Thyroid gland (tissue), 4 donors: Measurements from ENCODE around the gene FTL. TPM values are rescaled to one million over a fixed set of nuclear protein-coding genes. Genes with fewer than 3 reads are reported as not detected.

Experiments
- DNase-seq, 2 donors: peaks; one replicate each; pipeline ENCODE4 v3.0.0-alpha.2; 2019
- H3K27ac ChIP-seq, 3 donors: fragments of 200-600 bp; sonication (generic); 1 replicate in 2 of 3; 2 replicates in 1 of 3; pipeline ENCODE4 v1.5.1; 2016 to 2019; ENCODE audit warnings: mild to moderate bottlenecking in 1 of 3, moderate library complexity in 1 of 3
- H3K27me3 ChIP-seq: fragments of 200-600 bp; sonication (generic); one replicate; pipeline ENCODE4 v1.5.1; 2019
- H3K36me3 ChIP-seq, 2 donors: fragments of 200-600 bp; sonication (generic); one replicate each; pipeline ENCODE4 v1.5.1; 2016 to 2019
- H3K4me1 ChIP-seq, 2 donors: fragments of 200-600 bp; sonication (generic); one replicate each; pipeline ENCODE4 v1.5.1; 2017 to 2019
- H3K4me3 ChIP-seq, 3 donors: fragments of 200-600 bp; sonication (generic); replicated peaks in 1 of 3; 1 replicate in 2 of 3; 2 replicates in 1 of 3; pipeline ENCODE4 v1.5.1; 2016; ENCODE audit warnings: mild to moderate bottlenecking in 1 of 3
- H3K9me3 ChIP-seq: fragments of 200-600 bp; sonication (generic); one replicate; pipeline ENCODE4 v1.5.1; 2017
- POLR2A ChIP-seq, 2 donors: fragments of 450-650 bp; IDR thresholded peaks; one replicate each; pipeline ENCODE4 v1.6.1; 2017; ENCODE audit warnings: antibody characterized with exemption in 2 of 2, mild to moderate bottlenecking in 2 of 2, moderate library complexity in 1 of 2
- WGBS, 2 donors: methylation state at CpG; one replicate each; pipeline ENCODE4 v1.1.5; 2017; 5-methylcytosine and 5-hydroxymethylcytosine counted together
- intact Hi-C: fragments of 100-400 bp; cut with DNase I; formaldehyde crosslinking; loops from one replicate; pipeline ENCODE4 v1.15.1; 2023
- total RNA-seq, 4 donors: library from RNA; depleted of rRNA; stranded (reverse); fragments of >200 nt; gene quantifications; one replicate each; pipeline ENCODE4 v1.2.3, GENCODE V29; 2016
- TF ChIP-seq, protein P1 (sequence below), 6 experiments: fragments of 200-600 bp in 3 of 6; fragments of 450-650 bp in 3 of 6; sonication (generic) in 3 of 6; IDR thresholded peaks; one replicate each; pipeline ENCODE4 v1.5.1; 2016 to 2019; ENCODE audit warnings: antibody characterized with exemption in 6 of 6, mild to moderate bottlenecking in 2 of 6, inconsistent platforms in 1 of 6, moderate library complexity in 1 of 6

Gene FTL
- total RNA-seq, 4 donors from 2014 or later = 5,748 to 12,335 (median 7,175) TPM

DNA sequence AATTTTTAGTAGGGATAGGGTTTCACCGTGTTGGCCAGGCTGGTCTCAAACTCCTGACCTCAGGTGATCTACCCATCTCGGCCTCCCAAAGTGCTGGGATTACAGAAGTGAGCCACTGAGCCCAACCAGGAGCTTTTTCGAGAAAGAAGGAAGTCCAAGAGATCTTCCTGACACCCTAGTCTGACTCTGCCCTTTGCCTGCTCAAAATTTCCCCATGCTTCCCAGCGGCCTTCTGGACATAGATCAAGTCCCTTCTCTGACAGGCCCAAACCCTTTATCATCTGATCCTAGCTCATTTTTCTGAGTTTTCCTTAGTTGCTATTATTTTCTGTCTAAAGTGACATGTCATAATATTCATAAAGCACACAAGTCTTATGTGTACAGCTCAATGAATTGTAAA is 12.0 kb upstream of the FTL start:
- Histone ChIP-seq H3K27me3 (no peaks in the 10 kb centered on the region), H3K9me3 (no peaks in the 10 kb centered on the region), H3K4me1 (peaks cover 8 to 14% of the 10 kb centered on the region in 2 donors), H3K4me3 (no peak overlapping the region), H3K27ac (no peak overlapping the region), H3K36me3 (no peaks in the 10 kb centered on the region)
- TF ChIP-seq POLR2A (IDR thresholded peaks at IDR 0.05) = no peak
- TF ChIP-seq, protein P1, sequence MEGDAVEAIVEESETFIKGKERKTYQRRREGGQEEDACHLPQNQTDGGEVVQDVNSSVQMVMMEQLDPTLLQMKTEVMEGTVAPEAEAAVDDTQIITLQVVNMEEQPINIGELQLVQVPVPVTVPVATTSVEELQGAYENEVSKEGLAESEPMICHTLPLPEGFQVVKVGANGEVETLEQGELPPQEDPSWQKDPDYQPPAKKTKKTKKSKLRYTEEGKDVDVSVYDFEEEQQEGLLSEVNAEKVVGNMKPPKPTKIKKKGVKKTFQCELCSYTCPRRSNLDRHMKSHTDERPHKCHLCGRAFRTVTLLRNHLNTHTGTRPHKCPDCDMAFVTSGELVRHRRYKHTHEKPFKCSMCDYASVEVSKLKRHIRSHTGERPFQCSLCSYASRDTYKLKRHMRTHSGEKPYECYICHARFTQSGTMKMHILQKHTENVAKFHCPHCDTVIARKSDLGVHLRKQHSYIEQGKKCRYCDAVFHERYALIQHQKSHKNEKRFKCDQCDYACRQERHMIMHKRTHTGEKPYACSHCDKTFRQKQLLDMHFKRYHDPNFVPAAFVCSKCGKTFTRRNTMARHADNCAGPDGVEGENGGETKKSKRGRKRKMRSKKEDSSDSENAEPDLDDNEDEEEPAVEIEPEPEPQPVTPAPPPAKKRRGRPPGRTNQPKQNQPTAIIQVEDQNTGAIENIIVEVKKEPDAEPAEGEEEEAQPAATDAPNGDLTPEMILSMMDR (IDR thresholded peaks at IDR 0.05) = no peak
- intact Hi-C loops = loop anchor here (10.0 kb wide), 1 partner anchor 48 kb away; the partner anchor contains the start of gene NUCB1
- no peak for DNase-seq
- WGBS, 2 donors = 86 to 89% methylated on average over 4 of the region's 4 CpGs

DNA sequence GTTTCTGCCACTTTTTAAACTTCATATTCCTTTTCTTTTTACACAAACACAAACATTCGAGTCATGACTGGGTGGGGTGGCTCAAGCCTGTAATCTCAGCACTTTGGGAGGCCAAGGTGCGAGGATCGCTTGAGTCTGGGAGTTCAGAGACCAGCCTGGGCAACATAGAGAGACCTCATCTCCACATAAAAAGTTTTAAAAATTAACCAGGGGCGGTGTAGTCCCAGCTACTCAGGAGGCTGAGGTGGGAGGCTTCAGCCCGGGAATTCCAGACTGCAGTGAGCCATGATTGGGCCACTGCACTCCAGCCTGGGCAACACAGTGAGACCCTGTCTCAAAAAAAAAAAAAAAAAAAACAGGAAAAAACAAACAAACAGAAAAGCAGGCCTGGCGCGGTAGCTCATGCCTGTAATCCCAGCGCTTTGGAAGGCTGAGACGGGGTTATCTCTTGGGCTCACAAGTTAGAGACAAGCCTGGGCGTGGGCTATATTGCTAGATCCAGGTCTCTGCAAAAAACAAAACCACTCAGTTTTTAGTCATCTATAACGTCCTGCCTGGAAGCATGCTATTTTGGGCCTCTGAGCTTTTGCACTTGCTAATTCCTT is 11.0 kb upstream of the FTL start:
- Histone ChIP-seq H3K36me3 (no peaks in the 10 kb centered on the region), H3K27me3 (no peaks in the 10 kb centered on the region), H3K4me1 (peaks cover 8 to 14% of the 10 kb centered on the region in 2 donors), H3K4me3 (peak overlapping the region in 2 of 3 donors; percentile 7 to 82), H3K27ac (peak overlapping the region; percentile 57 to 86 (median 63)), H3K9me3 (no peaks in the 10 kb centered on the region)
- TF ChIP-seq POLR2A (IDR thresholded peaks at IDR 0.05) = no peak
- TF ChIP-seq, protein P1 (IDR thresholded peaks at IDR 0.05) = no peak
- 58% methylated on average over 11 of the region's 11 CpGs for WGBS, 2 donors
- intact Hi-C loops = loop anchor here (10.0 kb wide), 1 partner anchor 49 kb away; the partner anchor contains the start of gene NUCB1
- no peak for DNase-seq

DNA sequence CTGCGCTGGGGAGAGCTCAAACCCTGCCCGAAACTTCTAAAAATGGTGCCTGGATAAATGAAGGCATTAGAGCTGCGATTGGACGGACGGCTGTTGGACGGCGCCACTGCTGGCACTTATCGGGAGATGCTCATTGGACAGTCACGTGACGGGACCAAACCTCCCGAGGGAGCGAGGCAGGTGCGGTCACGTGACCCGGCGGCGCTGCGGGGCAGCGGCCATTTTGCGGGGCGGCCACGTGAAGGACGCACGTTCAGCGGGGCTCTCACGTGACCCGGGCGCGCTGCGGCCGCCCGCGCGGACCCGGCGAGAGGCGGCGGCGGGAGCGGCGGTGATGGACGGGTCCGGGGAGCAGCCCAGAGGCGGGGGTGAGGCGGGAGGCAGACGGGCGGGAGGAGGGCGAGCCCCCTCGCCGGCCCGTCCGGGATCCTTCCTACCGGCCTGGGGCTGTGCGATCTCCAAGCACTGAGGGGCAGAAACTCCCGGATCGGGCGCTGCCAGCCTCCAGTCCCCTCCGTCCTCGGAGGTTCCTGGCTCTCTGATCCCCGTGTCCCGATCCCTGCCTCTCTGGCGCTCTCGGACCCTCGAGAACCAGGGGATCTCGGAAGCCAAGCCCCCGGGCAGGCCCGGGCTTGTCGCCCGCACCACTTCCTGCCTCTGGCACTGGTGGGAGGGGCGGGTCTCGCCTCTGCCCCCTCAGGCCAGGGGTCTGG is 10.4 kb upstream of the FTL start, which contains the start of gene BAX:
BAX (plus strand) TSS at position 281 of the 713 bp plus-strand sequence; CDS start at position 335, 54 bp downstream.
- DNase-seq = peak; percentile 97 to 98
- Histone ChIP-seq H3K4me3 (peak within 1 kb of the TSS; percentile 7 to 82 (median 8)), H3K27ac (peak within 1 kb of the TSS; percentile 57 to 86 (median 63)), H3K9me3 (no peaks in the 10 kb centered on the region), H3K27me3 (no peaks in the 10 kb centered on the region), H3K4me1 (peaks cover 8 to 14% of the 10 kb centered on the region in 2 donors), H3K36me3 (no peaks in the 10 kb centered on the region)
- intact Hi-C loops = loop anchor here (10.0 kb wide), 1 partner anchor 50 kb away; the partner anchor contains the start of gene NUCB1
- TF ChIP-seq, protein P1 (IDR thresholded peaks at IDR 0.05) = peak in 3 of 6 experiments; percentile 2 to 27 (median 14)
- peak in 1 of 2 donors; percentile 79 for TF ChIP-seq POLR2A (IDR thresholded peaks at IDR 0.05)
- 0 to 1% methylated on average over 8 to 22 of the region's 71 CpGs for WGBS, 2 donors

DNA sequence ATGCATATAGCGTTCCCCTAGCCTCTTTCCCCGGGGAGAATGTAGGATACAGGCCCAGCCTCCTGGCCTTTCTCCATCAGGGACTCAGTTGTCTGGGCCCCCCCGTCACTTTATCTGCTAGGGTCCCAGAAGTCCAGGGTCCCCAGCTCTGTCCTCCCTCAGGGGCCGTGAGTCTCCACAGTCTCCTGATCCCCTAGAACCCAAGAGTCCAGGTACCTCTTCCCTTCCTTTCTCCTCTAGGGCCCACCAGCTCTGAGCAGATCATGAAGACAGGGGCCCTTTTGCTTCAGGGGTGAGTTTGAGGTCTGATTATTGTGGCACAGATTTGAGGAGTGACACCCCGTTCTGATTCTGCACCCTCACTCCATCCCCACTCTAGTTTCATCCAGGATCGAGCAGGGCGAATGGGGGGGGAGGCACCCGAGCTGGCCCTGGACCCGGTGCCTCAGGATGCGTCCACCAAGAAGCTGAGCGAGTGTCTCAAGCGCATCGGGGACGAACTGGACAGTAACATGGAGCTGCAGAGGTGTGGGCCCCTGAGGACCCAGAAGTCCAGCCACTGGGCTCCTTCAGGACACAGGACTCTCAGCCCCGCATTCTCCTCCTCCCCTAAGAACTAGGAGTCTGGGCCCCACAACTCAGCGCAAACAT is 9.7 kb upstream of the FTL start:
- Histone ChIP-seq H3K4me1 (peaks cover 8 to 14% of the 10 kb centered on the region in 2 donors), H3K9me3 (no peaks in the 10 kb centered on the region), H3K27ac (peak overlapping the region in 2 of 3 donors; percentile 63 to 86), H3K4me3 (peak overlapping the region; percentile 7 to 82 (median 8)), H3K27me3 (no peaks in the 10 kb centered on the region), H3K36me3 (no peaks in the 10 kb centered on the region)
- WGBS, 2 donors = 59 to 61% methylated on average over 12 to 16 of the region's 16 CpGs
- TF ChIP-seq POLR2A (IDR thresholded peaks at IDR 0.05) = no peak
- TF ChIP-seq, protein P1 (IDR thresholded peaks at IDR 0.05) = no peak
- no peak for DNase-seq
- intact Hi-C loops = loop anchor here (10.0 kb wide), 1 partner anchor 51 kb away; the partner anchor contains the start of gene NUCB1
